Endothelial cell of umbilical vein (primary cell): ENCODE data around the gene SH3RF3. TPM values are rescaled to one million over a fixed set of nuclear protein-coding genes. Genes with fewer than 3 reads are reported as not detected.

Experiments used
- BruUV-seq: library from RNA; stranded (reverse); fragments of 400-500 nt; replicated peaks from 2 replicates; lab custom pipeline; 2021; lab: Mats Ljungman, UMichigan
- CTCF ChIA-PET: fragments of 300-600, 350-600 bp; sonication (Branson Sonifier 250); formaldehyde crosslinking; loops from one replicate; lab custom pipeline; 2021; ENCODE audit warnings: antibody characterized with exemption, inconsistent platforms; lab: Charles Lee
- POLR2A ChIA-PET: fragments of 300-600, 350-600 bp; sonication (Branson Sonifier 250); formaldehyde crosslinking; loops from one replicate; lab custom pipeline; 2021; ENCODE audit warnings: antibody characterized with exemption, inconsistent platforms; lab: Charles Lee
- DNase-seq: peaks from one replicate; pipeline ENCODE4 v3.0.0-alpha.2; 2011; ENCODE audit warnings: low read depth, low spot score
- FAIRE-seq: peaks from 2 replicates; lab custom pipeline; 2011; peaks lifted over from hg19 to GRCh38; lab: Jason Lieb, UNC
- H2AFZ ChIP-seq: 2 replicates; pipeline ENCODE4 v1.6.0; 2012; ENCODE audit warnings: low read depth, low read length, control low read depth, inconsistent platforms
- H3K27ac ChIP-seq: 2 replicates; pipeline ENCODE4 v1.5.1; 2011; ENCODE audit warnings: low read depth, mild to moderate bottlenecking, control low read depth, low read length, moderate library complexity; ENCODE audit not compliant: insufficient read depth
- H3K27me3 ChIP-seq, 2 experiments: 2 replicates each; pipeline versions ENCODE4 v1.6.0 to v1.6.1; 2011; ENCODE audit warnings: low read length in 2 of 2, mixed read lengths in 1 of 2; ENCODE audit not compliant: control insufficient read depth in 2 of 2, insufficient read depth in 2 of 2
- H3K36me3 ChIP-seq, 2 experiments: 2 replicates in 1 of 2; 3 replicates in 1 of 2; pipeline ENCODE4 v1.5.1; 2011; ENCODE audit warnings: low read length in 2 of 2, mild to moderate bottlenecking in 1 of 2, moderate library complexity in 1 of 2; ENCODE audit not compliant: control insufficient read depth in 2 of 2, insufficient read depth in 2 of 2; ENCODE audit errors: extremely low read depth in 1 of 2
- H3K4me1 ChIP-seq: 3 replicates; pipeline ENCODE4 v1.5.1; 2011; ENCODE audit warnings: mild to moderate bottlenecking, low read length; ENCODE audit not compliant: control insufficient read depth, insufficient read depth; ENCODE audit errors: extremely low read depth
- H3K4me2 ChIP-seq: 2 replicates; pipeline ENCODE4 v1.6.1; 2011; ENCODE audit warnings: low read length, control low read depth, mixed read lengths; ENCODE audit not compliant: insufficient read depth
- H3K4me3 ChIP-seq, 3 experiments: fragments of 200-600 bp in 1 of 3; sonication (generic), shearing (Covaris generic) in 1 of 3; replicated peaks in 1 of 3; 2 replicates each; pipeline ENCODE4 v1.5.1; 2011 to 2016; ENCODE audit warnings: control low read depth in 3 of 3, low read length in 3 of 3, mild to moderate bottlenecking in 2 of 3, inconsistent platforms in 1 of 3, low read depth in 1 of 3, moderate library complexity in 1 of 3; ENCODE audit not compliant: insufficient read depth in 1 of 3
- H3K79me2 ChIP-seq: 2 replicates; pipeline ENCODE4 v1.6.0; 2012; ENCODE audit warnings: low read length, inconsistent platforms; ENCODE audit not compliant: control insufficient read depth, insufficient read depth
- H3K9ac ChIP-seq: replicated peaks from 2 replicates; pipeline ENCODE3; 2011; ENCODE audit warnings: low read length, control low read depth; ENCODE audit not compliant: insufficient read depth; ENCODE audit errors: extremely low read depth
- H3K9me1 ChIP-seq: replicated peaks from 3 replicates; pipeline ENCODE4 v1.6.0; 2011; ENCODE audit warnings: mild to moderate bottlenecking, low read length; ENCODE audit not compliant: control insufficient read depth, insufficient read depth; ENCODE audit errors: extremely low read depth
- H3K9me3 ChIP-seq: replicated peaks from 2 replicates; pipeline ENCODE4 v1.5.1; 2012; ENCODE audit warnings: low read length, inconsistent platforms; ENCODE audit not compliant: control insufficient read depth, insufficient read depth
- H4K20me1 ChIP-seq: replicated peaks from 2 replicates; pipeline ENCODE3; 2011; ENCODE audit warnings: mild to moderate bottlenecking, low read length; ENCODE audit not compliant: control insufficient read depth, insufficient read depth; ENCODE audit errors: extremely low read depth
- EZH2 ChIP-seq: IDR thresholded peaks from 2 replicates; pipeline ENCODE4 v1.6.1; 2012; ENCODE audit warnings: borderline replicate concordance, low read depth, mild to moderate bottlenecking, moderate library complexity, low read length, inconsistent platforms; ENCODE audit not compliant: severe bottlenecking
- FOS ChIP-seq: IDR thresholded peaks from 2 replicates; pipeline ENCODE4 v1.6.1; 2011; ENCODE audit warnings: mild to moderate bottlenecking, low read length, moderate library complexity, borderline replicate concordance; ENCODE audit not compliant: insufficient read depth
- GATA2 ChIP-seq: IDR thresholded peaks from 2 replicates; pipeline ENCODE4 v1.7.0; 2011; ENCODE audit warnings: low read depth, mild to moderate bottlenecking, moderate library complexity, mixed read lengths, low read length; ENCODE audit not compliant: insufficient read length, insufficient read depth
- JUN ChIP-seq: IDR thresholded peaks from 2 replicates; pipeline ENCODE4 v1.6.1; 2011; ENCODE audit warnings: borderline replicate concordance, low read depth; ENCODE audit not compliant: insufficient read length, insufficient read depth
- MYC ChIP-seq: IDR thresholded peaks from one replicate; pipeline ENCODE4 v1.6.1; 2011; ENCODE audit warnings: mild to moderate bottlenecking, low read depth, low read length
- POLR2A ChIP-seq: IDR thresholded peaks from 2 replicates; pipeline ENCODE4 v1.6.1; 2012; ENCODE audit warnings: low read depth, mild to moderate bottlenecking, control low read depth, low read length
- POLR2AphosphoS5 ChIP-seq: IDR thresholded peaks from 2 replicates; pipeline ENCODE4 v1.6.1; 2012; ENCODE audit warnings: low read depth, mild to moderate bottlenecking, control low read depth, low read length, moderate library complexity; ENCODE audit not compliant: insufficient read depth
- dilution Hi-C: fragments of 300-500 bp; cut with MboI; formaldehyde crosslinking; loops from one replicate; pipeline ENCODE4 v1.15.0; 2019; ENCODE audit warnings: low sequenced_read_pairs; ENCODE audit not compliant: extremely low pct_ligation_motif_present
- intact Hi-C: fragments of 100-400 bp; cut with micrococcal nuclease; formaldehyde crosslinking; loops from one replicate; pipeline ENCODE4 v1.10.0; 2022
- polyA plus RNA-seq, 4 experiments: library from polyadenylated mRNA; depleted of rRNA in 3 of 4; stranded (reverse) in 3 of 4; unstranded in 1 of 4; fragments of >200 nt; gene quantifications; 2 replicates each; pipeline versions ENCODE4 v1.2.1 to v1.2.3, GENCODE V29; 2011 to 2012; ENCODE audit warnings: missing spikeins in 1 of 4
- total RNA-seq: library from RNA; stranded (reverse); gene quantifications from 2 replicates; pipeline ENCODE4 v1.2.3, GENCODE V29; 2021
- TF ChIP-seq, protein P1 (sequence below): IDR thresholded peaks from 2 replicates; pipeline ENCODE4 v1.6.1; 2011; ENCODE audit not compliant: insufficient read depth, insufficient read length
- TF ChIP-seq, protein P2 (sequence below), 2 donors: IDR thresholded peaks; 1 replicate in 1 of 2; 2 replicates in 1 of 2; pipeline ENCODE4 v1.5.1; 2011; ENCODE audit warnings: low read length in 2 of 2, mild to moderate bottlenecking in 2 of 2, moderate library complexity in 2 of 2, control low read depth in 1 of 2, inconsistent platforms in 1 of 2, low read depth in 1 of 2; ENCODE audit not compliant: insufficient read depth in 1 of 2; ENCODE audit errors: extremely low read depth in 1 of 2

SH3RF3 gene
- total and polyA plus RNA-seq, 2 donors (not counting 3 experiments of a cell fraction or from before 2014, with no cell fraction given), result 3.8 to 14.7 TPM

- no peaks in the 10 kb centered on the region for H4K20me1 ChIP-seq
- H3K36me3 ChIP-seq, result no peaks in the 10 kb centered on the region
- H3K27me3 ChIP-seq, result no peaks in the 10 kb centered on the region
- H3K4me3 ChIP-seq, result no peak overlapping the region
- no peak overlapping the region for H3K27ac ChIP-seq
- H3K4me2 ChIP-seq, result no peak overlapping the region
- H3K9ac ChIP-seq, result no peak overlapping the region
- no peaks in the 10 kb centered on the region for H3K9me3 ChIP-seq
- H2AFZ ChIP-seq, result no peak overlapping the region
- ChIA-PET CTCF (no interaction called here), POLR2A (no interaction called here)
- no peak for FAIRE-seq
- peaks cover 18% of the 10 kb centered on the region for H3K4me1 ChIP-seq
- no peak for TF ChIP-seq MYC
- no peak for TF ChIP-seq EZH2
- TF ChIP-seq POLR2A, result no peak
- no peak for TF ChIP-seq GATA2
- TF ChIP-seq JUN, result no peak
- no peaks in the 10 kb centered on the region for H3K79me2 ChIP-seq
- no TSS peak for BruUV-seq
- no peaks in the 10 kb centered on the region for H3K9me1 ChIP-seq
- no peak for DNase-seq
- intact Hi-C loops (no loop called here), dilution Hi-C loops (no loop called here)
These were observed 37.5 kb upstream of the SH3RF3 start for GRCh38 chr2:109091526-109091925.

- H4K20me1 ChIP-seq, result no peaks in the 10 kb centered on the region
- CTCF ChIA-PET, result no interaction called here
- H3K9me3 ChIP-seq, result no peaks in the 10 kb centered on the region
- no peak overlapping the region for H3K4me3 ChIP-seq
- intact Hi-C loops (no loop called here), dilution Hi-C loops (no loop called here)
- H3K36me3 ChIP-seq, result no peaks in the 10 kb centered on the region
- POLR2A ChIA-PET, result no interaction called here
- no peak overlapping the region for H3K9ac ChIP-seq
- no TSS peak for BruUV-seq
- H3K4me2 ChIP-seq, result no peak overlapping the region
- peaks cover 32% of the 10 kb centered on the region for H3K4me1 ChIP-seq
- H2AFZ ChIP-seq, result no peak overlapping the region
- FAIRE-seq (no peak), DNase-seq (no peak)
- H3K27ac ChIP-seq, result no peak overlapping the region
- no peaks in the 10 kb centered on the region for H3K79me2 ChIP-seq
- TF ChIP-seq POLR2A, result no peak
- TF ChIP-seq, protein P1, sequence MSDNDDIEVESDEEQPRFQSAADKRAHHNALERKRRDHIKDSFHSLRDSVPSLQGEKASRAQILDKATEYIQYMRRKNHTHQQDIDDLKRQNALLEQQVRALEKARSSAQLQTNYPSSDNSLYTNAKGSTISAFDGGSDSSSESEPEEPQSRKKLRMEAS, result no peak
- TF ChIP-seq FOS, result no peak
- no peak for TF ChIP-seq POLR2AphosphoS5
- TF ChIP-seq EZH2, result no peak
- TF ChIP-seq MYC, result no peak
- no peak for TF ChIP-seq GATA2
- TF ChIP-seq JUN, result no peak
- TF ChIP-seq, protein P2, sequence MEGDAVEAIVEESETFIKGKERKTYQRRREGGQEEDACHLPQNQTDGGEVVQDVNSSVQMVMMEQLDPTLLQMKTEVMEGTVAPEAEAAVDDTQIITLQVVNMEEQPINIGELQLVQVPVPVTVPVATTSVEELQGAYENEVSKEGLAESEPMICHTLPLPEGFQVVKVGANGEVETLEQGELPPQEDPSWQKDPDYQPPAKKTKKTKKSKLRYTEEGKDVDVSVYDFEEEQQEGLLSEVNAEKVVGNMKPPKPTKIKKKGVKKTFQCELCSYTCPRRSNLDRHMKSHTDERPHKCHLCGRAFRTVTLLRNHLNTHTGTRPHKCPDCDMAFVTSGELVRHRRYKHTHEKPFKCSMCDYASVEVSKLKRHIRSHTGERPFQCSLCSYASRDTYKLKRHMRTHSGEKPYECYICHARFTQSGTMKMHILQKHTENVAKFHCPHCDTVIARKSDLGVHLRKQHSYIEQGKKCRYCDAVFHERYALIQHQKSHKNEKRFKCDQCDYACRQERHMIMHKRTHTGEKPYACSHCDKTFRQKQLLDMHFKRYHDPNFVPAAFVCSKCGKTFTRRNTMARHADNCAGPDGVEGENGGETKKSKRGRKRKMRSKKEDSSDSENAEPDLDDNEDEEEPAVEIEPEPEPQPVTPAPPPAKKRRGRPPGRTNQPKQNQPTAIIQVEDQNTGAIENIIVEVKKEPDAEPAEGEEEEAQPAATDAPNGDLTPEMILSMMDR (IDR thresholded peaks at IDR 0.05; ENCODE audit: extremely low read depth in 1 of 2, insufficient read depth in 1 of 2, low read depth in 1 of 2, low read length in 2 of 2), result no peak
- H3K27me3 ChIP-seq, result no peaks in the 10 kb centered on the region
- no peaks in the 10 kb centered on the region for H3K9me1 ChIP-seq
These were observed 34.9 kb upstream of the SH3RF3 start for GRCh38 chr2:109094144-109094543.
